GM12874 (cell line): ENCODE results near the gene BCAM.

Experiments used
- TF ChIP-seq, protein P1 (sequence below): IDR thresholded peaks from 2 replicates; pipeline ENCODE4 v1.5.1; 2011; ENCODE audit warnings: low read depth, mild to moderate bottlenecking, control low read depth, low read length, moderate library complexity; ENCODE audit not compliant: insufficient read depth

Gene BCAM

DNA sequence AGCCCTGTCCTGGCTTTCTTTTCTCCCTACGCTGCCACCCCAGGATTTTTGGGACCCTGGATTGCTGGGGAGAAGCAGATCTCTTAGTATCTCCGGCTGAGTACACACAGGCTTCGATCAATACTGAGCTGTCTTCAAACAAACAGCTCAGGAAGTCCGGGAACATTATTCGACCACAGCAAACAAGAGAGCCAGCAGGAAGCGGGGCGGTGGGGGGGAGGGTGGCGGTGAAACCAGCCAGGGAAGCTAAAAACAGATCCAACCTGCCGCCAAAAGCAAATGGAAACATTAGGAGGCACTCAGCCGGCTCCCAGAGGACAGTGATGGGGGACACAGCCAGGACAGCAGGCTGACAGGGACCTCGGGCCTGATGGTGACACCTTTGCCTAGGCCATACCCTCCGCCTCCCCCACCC, 12.2 kb upstream of the BCAM start:
- TF ChIP-seq, protein P1, sequence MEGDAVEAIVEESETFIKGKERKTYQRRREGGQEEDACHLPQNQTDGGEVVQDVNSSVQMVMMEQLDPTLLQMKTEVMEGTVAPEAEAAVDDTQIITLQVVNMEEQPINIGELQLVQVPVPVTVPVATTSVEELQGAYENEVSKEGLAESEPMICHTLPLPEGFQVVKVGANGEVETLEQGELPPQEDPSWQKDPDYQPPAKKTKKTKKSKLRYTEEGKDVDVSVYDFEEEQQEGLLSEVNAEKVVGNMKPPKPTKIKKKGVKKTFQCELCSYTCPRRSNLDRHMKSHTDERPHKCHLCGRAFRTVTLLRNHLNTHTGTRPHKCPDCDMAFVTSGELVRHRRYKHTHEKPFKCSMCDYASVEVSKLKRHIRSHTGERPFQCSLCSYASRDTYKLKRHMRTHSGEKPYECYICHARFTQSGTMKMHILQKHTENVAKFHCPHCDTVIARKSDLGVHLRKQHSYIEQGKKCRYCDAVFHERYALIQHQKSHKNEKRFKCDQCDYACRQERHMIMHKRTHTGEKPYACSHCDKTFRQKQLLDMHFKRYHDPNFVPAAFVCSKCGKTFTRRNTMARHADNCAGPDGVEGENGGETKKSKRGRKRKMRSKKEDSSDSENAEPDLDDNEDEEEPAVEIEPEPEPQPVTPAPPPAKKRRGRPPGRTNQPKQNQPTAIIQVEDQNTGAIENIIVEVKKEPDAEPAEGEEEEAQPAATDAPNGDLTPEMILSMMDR: no peak

DNA sequence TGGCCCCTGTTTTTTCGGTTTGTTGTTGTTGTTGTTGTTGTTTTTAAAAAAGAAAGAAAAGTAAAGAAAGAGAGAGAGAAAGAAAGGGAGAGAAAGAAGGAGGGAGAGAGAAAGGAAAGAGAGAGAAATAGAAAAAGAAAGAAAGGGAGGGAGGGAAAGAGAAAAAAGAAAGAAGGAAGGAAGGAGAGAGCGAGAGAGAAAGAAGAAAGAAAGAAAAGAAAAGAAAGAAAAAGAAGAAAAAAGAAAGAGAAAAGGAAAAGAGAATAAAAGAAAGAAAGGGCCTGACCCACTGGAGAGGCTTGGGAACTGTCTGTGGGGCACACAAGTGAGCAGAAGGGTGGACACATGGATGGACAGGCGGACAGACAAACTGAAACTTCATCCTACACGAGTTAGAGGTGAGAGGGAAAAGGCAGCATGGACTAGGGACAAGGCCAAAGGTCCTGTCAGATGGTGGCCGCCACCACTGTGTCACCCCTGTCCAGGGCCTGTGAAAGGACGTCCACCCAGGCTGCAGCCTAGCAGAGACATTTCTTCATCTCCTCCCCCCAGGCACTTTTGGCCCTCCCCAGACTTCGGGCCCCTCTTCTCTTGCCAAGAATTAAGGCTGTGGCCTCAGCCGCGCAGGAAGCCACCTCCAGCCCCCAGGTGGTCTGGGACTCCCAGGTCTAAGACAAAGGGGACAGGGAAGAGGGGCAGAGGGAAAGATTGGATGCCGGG, 9.1 kb upstream of the BCAM start:
- TF ChIP-seq, protein P1: no peak

DNA sequence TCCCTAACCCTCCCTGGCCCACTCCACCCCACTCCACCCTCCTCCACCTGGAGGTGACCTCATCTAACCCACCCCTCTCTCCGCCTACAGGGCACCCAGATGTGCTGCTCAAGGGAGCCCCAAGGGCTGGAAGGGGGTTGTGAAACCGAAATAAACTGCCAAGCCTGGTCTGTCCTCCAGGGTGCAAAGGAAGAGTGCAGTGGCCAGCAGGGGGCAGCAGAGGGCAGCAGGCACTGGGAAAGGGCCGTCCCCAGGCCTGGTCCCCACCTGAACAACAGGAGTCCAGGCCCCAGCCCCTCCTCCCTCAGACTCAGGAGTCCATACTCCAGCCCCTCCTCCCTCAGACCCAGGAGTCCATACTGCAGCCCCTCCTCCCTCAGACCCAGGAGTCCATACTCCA, 8.4 kb upstream of the BCAM start:
- TF ChIP-seq, protein P1: peak; percentile 98

DNA sequence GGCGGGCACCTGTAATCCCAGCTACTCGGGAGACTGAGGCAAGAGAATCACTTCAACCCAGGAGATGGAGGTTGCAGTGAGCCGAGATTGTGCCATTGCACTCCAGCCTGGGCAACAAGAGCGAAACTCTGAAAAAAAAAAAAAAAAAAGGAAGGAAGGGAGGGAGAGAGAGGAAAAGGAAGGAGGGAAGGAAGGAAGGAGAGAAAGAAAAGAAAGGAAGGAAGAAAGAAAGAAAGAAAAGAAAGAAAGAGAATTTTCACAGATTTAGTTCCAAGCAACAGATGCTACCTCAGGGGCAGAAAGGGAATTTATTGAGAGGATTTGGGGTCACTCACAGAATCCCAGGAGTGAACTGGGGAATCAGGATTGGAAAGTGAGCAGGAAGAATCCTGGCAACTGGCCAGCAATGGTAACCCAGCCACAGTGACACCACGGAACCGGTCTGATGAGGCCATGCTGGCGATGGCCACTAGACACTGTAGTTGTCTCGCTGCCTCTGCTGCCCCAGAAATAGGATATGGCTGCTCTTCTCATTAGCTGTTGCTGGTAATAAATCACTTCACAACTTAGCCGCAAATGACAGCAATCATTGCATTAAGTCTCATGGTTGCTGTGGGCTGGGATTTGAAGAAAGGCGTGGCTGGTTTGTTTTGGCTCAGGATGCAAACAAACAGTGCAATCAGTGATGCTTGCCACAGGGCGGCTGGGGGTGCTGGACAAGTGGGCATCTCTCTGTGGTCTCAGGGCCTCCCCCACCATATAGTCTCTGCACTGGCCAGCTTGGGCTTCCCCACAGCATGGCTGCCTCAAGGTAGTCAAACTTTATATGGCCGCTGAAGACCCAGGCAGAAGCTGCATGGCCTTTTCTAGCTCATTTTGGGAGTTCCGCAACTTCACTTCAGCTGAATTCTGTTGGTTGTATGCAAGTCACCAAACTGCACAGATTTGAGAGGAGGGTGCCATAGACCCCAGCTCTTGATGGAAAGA, 5.2 kb upstream of the BCAM start:
- TF ChIP-seq, protein P1: no peak

DNA sequence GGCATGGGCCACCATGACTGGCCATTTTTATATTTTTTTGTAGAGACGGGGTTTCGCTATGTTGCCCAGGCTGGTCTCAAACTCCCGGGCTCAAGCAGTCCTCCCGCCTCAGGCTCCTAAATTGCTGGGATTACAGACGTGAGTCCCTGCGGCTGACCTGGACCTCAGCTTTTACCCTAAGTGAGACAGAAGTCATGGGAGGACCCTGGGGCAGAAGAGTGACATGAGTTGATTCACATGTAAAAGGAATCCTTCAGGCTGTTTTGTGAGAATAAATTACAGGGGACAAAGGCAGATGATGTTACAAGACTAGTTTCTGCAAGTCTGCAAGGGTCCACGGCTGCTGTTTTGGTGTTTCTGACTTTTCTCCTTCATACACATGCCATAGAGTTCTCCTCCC, 2.6 kb upstream of the BCAM start:
- TF ChIP-seq, protein P1: no peak

DNA sequence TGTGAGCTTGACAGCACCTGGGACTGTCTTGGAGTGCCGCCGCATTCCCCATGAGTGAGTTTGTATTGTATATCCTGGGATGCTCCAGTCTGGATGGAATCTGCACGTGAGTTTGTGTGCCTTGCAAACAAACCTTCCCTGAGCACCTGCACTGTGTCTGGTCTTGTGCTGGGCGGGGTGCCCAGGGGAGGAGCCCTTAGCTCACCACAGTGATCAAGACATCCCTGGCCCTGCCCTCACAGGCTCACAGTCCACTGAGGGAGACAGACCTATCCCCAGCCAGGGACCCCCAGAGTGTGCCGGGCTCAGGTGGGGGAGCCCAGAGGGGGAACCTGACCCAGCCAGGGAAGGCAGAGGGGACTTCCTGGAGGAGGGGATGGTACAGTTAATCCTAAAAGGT, 1.7 kb upstream of the BCAM start:
- TF ChIP-seq, protein P1: no peak
